ENCODE measurements around the gene MTMR10. TPM values are rescaled to one million over a fixed set of nuclear protein-coding genes. Genes with fewer than 3 reads are reported as not detected.

MTMR10 gene
- total RNA-seq, 1 experiment from 2014 or later: 7.6 TPM

DNA sequence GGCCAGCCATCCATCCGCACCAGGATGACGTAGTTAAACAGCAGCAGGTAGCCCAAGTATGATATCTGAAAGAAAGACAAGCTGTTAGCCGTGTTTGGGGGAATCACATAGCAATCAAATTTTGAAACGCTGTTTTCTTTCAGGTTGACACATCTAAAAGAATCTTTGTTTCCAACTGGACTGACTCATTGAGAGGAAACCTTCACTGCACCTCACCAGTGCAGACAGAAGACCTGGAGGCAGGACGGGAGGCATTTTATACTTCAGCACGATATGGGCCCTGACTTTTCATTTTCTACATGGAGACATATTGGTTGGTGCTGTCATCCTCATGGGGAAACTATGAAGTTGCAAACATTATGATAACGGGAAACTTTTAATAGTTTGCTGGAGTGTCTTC is 44.2 kb upstream of the MTMR10 start:
- H3K27me3 ChIP-seq (ENCODE audit: low read length): peaks cover 12% of the 10 kb centered on the region; the same call in 1 of the 2 replicates
- H4K20me1 ChIP-seq (ENCODE audit: low read length): no peaks in the 10 kb centered on the region
- intact Hi-C loops (cut with micrococcal nuclease): no loop called here
- H3K4me2 ChIP-seq (ENCODE audit: low read length): no peak overlapping the region
- no peaks in the 10 kb centered on the region for H3K9me2 ChIP-seq (replicated peaks; ENCODE audit: low read length)
- BruUV-seq (replicated peaks): no TSS peak
- no peak overlapping the region for H3K9ac ChIP-seq (ENCODE audit: low read length)
- TF ChIP-seq EZH2 (IDR thresholded peaks at IDR 0.05; ENCODE audit: low read length, unreplicated experiment) (no peak), EZH2phosphoT487 (IDR thresholded peaks at IDR 0.05; ENCODE audit: borderline replicate concordance, low read length) (no peak)
- TF ChIP-seq, protein P1, sequence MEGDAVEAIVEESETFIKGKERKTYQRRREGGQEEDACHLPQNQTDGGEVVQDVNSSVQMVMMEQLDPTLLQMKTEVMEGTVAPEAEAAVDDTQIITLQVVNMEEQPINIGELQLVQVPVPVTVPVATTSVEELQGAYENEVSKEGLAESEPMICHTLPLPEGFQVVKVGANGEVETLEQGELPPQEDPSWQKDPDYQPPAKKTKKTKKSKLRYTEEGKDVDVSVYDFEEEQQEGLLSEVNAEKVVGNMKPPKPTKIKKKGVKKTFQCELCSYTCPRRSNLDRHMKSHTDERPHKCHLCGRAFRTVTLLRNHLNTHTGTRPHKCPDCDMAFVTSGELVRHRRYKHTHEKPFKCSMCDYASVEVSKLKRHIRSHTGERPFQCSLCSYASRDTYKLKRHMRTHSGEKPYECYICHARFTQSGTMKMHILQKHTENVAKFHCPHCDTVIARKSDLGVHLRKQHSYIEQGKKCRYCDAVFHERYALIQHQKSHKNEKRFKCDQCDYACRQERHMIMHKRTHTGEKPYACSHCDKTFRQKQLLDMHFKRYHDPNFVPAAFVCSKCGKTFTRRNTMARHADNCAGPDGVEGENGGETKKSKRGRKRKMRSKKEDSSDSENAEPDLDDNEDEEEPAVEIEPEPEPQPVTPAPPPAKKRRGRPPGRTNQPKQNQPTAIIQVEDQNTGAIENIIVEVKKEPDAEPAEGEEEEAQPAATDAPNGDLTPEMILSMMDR (conservative IDR thresholded peaks at IDR 0.05; ENCODE audit: low read depth, low read length): no peak
- DNase-seq: no peak
- no peaks in the 10 kb centered on the region for H3K9me3 ChIP-seq (ENCODE audit: low read length)
- no peaks in the 10 kb centered on the region for H3K36me3 ChIP-seq (ENCODE audit: low read depth, low read length)
- H3K4me3 ChIP-seq (ENCODE audit: low read length): no peak overlapping the region
- H2AFZ ChIP-seq (ENCODE audit: low read length): no peak overlapping the region
- no peak overlapping the region for H3K27ac ChIP-seq (ENCODE audit: low read length)
- no peaks in the 10 kb centered on the region for H3K79me2 ChIP-seq (ENCODE audit: low read length)
- H3K4me1 ChIP-seq (ENCODE audit: insufficient read depth, low read length): no peaks in the 10 kb centered on the region
- ChIA-PET POLR2A (ENCODE audit: unreplicated experiment) (no interaction called here), CTCF (no interaction called here)
- no peaks in the 10 kb centered on the region for H3F3A ChIP-seq (ENCODE audit: low read length, unreplicated experiment)
- ATAC-seq: no peak

DNA sequence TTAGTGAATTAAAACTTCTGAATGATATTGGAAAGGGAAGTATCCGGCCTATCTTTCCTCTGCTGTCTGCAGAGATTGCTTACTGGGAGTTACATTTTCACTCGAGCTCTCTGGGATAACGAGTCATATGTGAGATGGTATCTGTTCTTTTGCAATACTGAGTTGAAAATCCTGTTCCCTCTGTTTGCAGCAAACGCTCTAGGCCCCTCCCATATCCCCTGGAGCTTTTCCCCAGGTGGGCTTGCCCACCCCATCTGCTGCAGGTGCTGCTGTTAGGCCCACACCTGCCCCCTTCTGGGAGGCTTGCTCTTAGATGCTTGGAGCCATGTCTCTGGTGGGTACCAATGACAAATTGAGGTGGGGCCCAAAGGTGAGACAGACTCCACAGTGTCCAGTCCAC is 42.7 kb upstream of the MTMR10 start:
- Histone ChIP-seq H4K20me1 (ENCODE audit: low read length) (no peaks in the 10 kb centered on the region), H3K4me3 (ENCODE audit: low read length) (no peak overlapping the region), H3K27me3 (ENCODE audit: low read length) (peaks cover 13% of the 10 kb centered on the region), H3K27ac (ENCODE audit: low read length) (no peak overlapping the region), H2AFZ (ENCODE audit: low read length) (no peak overlapping the region), H3K4me2 (ENCODE audit: low read length) (no peak overlapping the region), H3K4me1 (ENCODE audit: insufficient read depth, low read length) (no peaks in the 10 kb centered on the region), H3K9ac (ENCODE audit: low read length) (no peak overlapping the region), H3F3A (ENCODE audit: low read length, unreplicated experiment) (no peaks in the 10 kb centered on the region), H3K79me2 (ENCODE audit: low read length) (no peaks in the 10 kb centered on the region), H3K9me2 (replicated peaks; ENCODE audit: low read length) (no peaks in the 10 kb centered on the region), H3K9me3 (ENCODE audit: low read length) (no peaks in the 10 kb centered on the region), H3K36me3 (ENCODE audit: low read depth, low read length) (no peaks in the 10 kb centered on the region)
- ChIA-PET CTCF (no interaction called here), POLR2A (ENCODE audit: unreplicated experiment) (no interaction called here)
- intact Hi-C loops (cut with micrococcal nuclease): no loop called here
- BruUV-seq (replicated peaks): no TSS peak
- TF ChIP-seq EZH2 (IDR thresholded peaks at IDR 0.05; ENCODE audit: low read length, unreplicated experiment) (no peak), EZH2phosphoT487 (IDR thresholded peaks at IDR 0.05; ENCODE audit: borderline replicate concordance, low read length) (no peak)
- TF ChIP-seq, protein P1 (conservative IDR thresholded peaks at IDR 0.05; ENCODE audit: low read depth, low read length): no peak
- DNase-seq: peak; percentile 25
- ATAC-seq: no peak

DNA sequence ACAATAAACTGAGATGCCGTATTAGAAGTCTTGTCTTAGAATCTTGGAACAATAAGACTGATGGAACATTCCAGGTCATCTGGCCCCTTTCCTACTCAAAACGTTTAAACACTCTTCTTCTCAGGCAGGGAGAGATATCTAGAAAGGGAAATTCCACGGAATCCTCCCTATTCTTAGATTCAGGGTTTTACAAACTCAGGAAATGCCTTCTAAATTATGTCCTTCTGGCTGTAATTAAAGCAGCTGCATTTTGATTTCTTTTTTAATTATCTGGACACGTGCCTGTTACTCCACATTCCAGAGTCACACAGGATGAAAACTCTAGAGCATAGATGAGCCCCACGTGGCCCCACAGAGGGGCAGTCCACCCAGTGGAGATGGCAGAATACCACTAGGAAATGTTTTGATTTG is 41.5 kb upstream of the MTMR10 start:
- Histone ChIP-seq H3K4me3 (ENCODE audit: low read length) (no peak overlapping the region), H4K20me1 (ENCODE audit: low read length) (no peaks in the 10 kb centered on the region), H3K4me2 (ENCODE audit: low read length) (no peak overlapping the region), H3K9me2 (replicated peaks; ENCODE audit: low read length) (no peaks in the 10 kb centered on the region), H3K4me1 (ENCODE audit: insufficient read depth, low read length) (no peaks in the 10 kb centered on the region), H3F3A (ENCODE audit: low read length, unreplicated experiment) (no peaks in the 10 kb centered on the region), H3K27ac (ENCODE audit: low read length) (no peak overlapping the region), H3K9ac (ENCODE audit: low read length) (no peak overlapping the region), H3K9me3 (ENCODE audit: low read length) (no peaks in the 10 kb centered on the region), H3K79me2 (ENCODE audit: low read length) (no peaks in the 10 kb centered on the region), H3K36me3 (ENCODE audit: low read depth, low read length) (no peaks in the 10 kb centered on the region), H2AFZ (ENCODE audit: low read length) (no peak overlapping the region), H3K27me3 (ENCODE audit: low read length) (peaks cover 21% of the 10 kb centered on the region)
- ChIA-PET CTCF (no interaction called here), POLR2A (ENCODE audit: unreplicated experiment) (no interaction called here)
- ATAC-seq: no peak
- no peak for DNase-seq
- TF ChIP-seq EZH2phosphoT487 (IDR thresholded peaks at IDR 0.05; ENCODE audit: borderline replicate concordance, low read length) (no peak), EZH2 (IDR thresholded peaks at IDR 0.05; ENCODE audit: low read length, unreplicated experiment) (no peak)
- TF ChIP-seq, protein P1 (conservative IDR thresholded peaks at IDR 0.05; ENCODE audit: low read depth, low read length): no peak
- no TSS peak for BruUV-seq (replicated peaks)
- intact Hi-C loops (cut with micrococcal nuclease): no loop called here

All from PC-3 (cell line).